HUES48 (cell line): ENCODE data around the gene MACC1.
"Not testable (repeated sequence)": the region's sequence is repeated elsewhere in the genome, so short reads cannot be mapped to it uniquely, and the experiment has no call there.

Experiments
- H3K27ac ChIP-seq: one replicate; pipeline ENCODE4 v1.7.0; 2013; ENCODE audit warnings: low read depth, low read length, inconsistent platforms
- H3K27me3 ChIP-seq: 2 replicates; pipeline ENCODE4 v1.6.1; 2013; ENCODE audit warnings: mild to moderate bottlenecking, low read length; ENCODE audit not compliant: control insufficient read depth, insufficient read depth
- H3K36me3 ChIP-seq: 2 replicates; pipeline ENCODE4 v1.6.1; 2013; ENCODE audit warnings: low read length; ENCODE audit not compliant: control insufficient read depth, insufficient read depth
- H3K4me1 ChIP-seq: 2 replicates; pipeline ENCODE4 v1.6.1; 2013; ENCODE audit warnings: mild to moderate bottlenecking, low read length; ENCODE audit not compliant: control insufficient read depth, insufficient read depth
- H3K4me3 ChIP-seq: 2 replicates; pipeline ENCODE4 v1.5.1; 2013; ENCODE audit warnings: mild to moderate bottlenecking, low read depth, low read length
- H3K9ac ChIP-seq: 2 replicates; pipeline ENCODE4 v1.6.1; 2013; ENCODE audit warnings: mild to moderate bottlenecking, low read depth, low read length, moderate library complexity
- H3K9me3 ChIP-seq: 2 replicates; pipeline ENCODE4 v1.6.1; 2013; ENCODE audit warnings: low read length; ENCODE audit not compliant: control insufficient read depth, insufficient read depth

The MACC1 gene

GRCh38 chr7:20193873-20194272 is 23.3 kb downstream of the MACC1 start:
- peaks cover 10% of the 10 kb centered on the region for H3K4me1 ChIP-seq
- no peaks in the 10 kb centered on the region for H3K27me3 ChIP-seq
- no peak overlapping the region for H3K9ac ChIP-seq
- H3K27ac ChIP-seq: no peak overlapping the region
- H3K9me3 ChIP-seq: no peaks in the 10 kb centered on the region
- no peak overlapping the region for H3K4me3 ChIP-seq
- H3K36me3 ChIP-seq: 0 out of 2 replicates have a peak, but pooled peaks cover 6% of the 10 kb centered on the region

- no peaks in the 10 kb centered on the region for H3K9me3 ChIP-seq
- H3K4me3 ChIP-seq: no peak overlapping the region
- H3K36me3 ChIP-seq: 0 out of 2 replicates have a peak, but pooled peaks cover 6% of the 10 kb centered on the region
- no peak overlapping the region for H3K9ac ChIP-seq
- peaks cover 10% of the 10 kb centered on the region for H3K4me1 ChIP-seq
- H3K27me3 ChIP-seq: no peaks in the 10 kb centered on the region
- no peak overlapping the region for H3K27ac ChIP-seq
Measured at GRCh38 chr7:20193242-20193777, 23.9 kb downstream of the MACC1 start.

- Histone ChIP-seq H3K27me3 (no peaks in the 10 kb centered on the region), H3K9ac (no peak overlapping the region), H3K27ac (no peak overlapping the region), H3K4me3 (no peak overlapping the region), H3K36me3 (0 out of 2 replicates have a peak, but pooled peaks cover 6% of the 10 kb centered on the region), H3K9me3 (no peaks in the 10 kb centered on the region), H3K4me1 (peaks cover 3% of the 10 kb centered on the region; the same call in 1 of the 2 replicates)
Measured at GRCh38 chr7:20191391-20191869, 25.8 kb downstream of the MACC1 start.

GRCh38 chr7:20190560-20191390 is 26.4 kb downstream of the MACC1 start:
- Histone ChIP-seq H3K4me3 (no peak overlapping the region), H3K36me3 (0 out of 2 replicates have a peak, but pooled peaks cover 6% of the 10 kb centered on the region), H3K9me3 (no peaks in the 10 kb centered on the region), H3K4me1 (peaks cover 3% of the 10 kb centered on the region; the same call in 1 of the 2 replicates), H3K27me3 (no peaks in the 10 kb centered on the region), H3K9ac (no peak overlapping the region), H3K27ac (no peak overlapping the region)

- H3K9ac ChIP-seq: no peak overlapping the region
- H3K9me3 ChIP-seq: no peaks in the 10 kb centered on the region
- H3K27me3 ChIP-seq: no peaks in the 10 kb centered on the region
- H3K27ac ChIP-seq: no peak overlapping the region
- 0 out of 2 replicates have a peak, but pooled peaks cover 6% of the 10 kb centered on the region for H3K36me3 ChIP-seq
- peaks cover 3% of the 10 kb centered on the region; the same call in 1 of the 2 replicates for H3K4me1 ChIP-seq
- H3K4me3 ChIP-seq: no peak overlapping the region
Measured at GRCh38 chr7:20189852-20190251, 27.3 kb downstream of the MACC1 start.

- H3K36me3 ChIP-seq: 0 out of 2 replicates have a peak, but pooled peaks cover 6% of the 10 kb centered on the region
- H3K4me3 ChIP-seq: no peak overlapping the region
- no peak overlapping the region for H3K9ac ChIP-seq
- no peak overlapping the region for H3K27ac ChIP-seq
- no peaks in the 10 kb centered on the region for H3K9me3 ChIP-seq
- peaks cover 3% of the 10 kb centered on the region; the same call in 1 of the 2 replicates for H3K4me1 ChIP-seq
- no peaks in the 10 kb centered on the region for H3K27me3 ChIP-seq
Measured at GRCh38 chr7:20188567-20188966, 28.6 kb downstream of the MACC1 start.

GRCh38 chr7:20187850-20188249 is 29.3 kb downstream of the MACC1 start:
- not testable (repeated sequence) for H3K27ac ChIP-seq, H3K9ac ChIP-seq, H3K4me1 ChIP-seq, H3K27me3 ChIP-seq, H3K9me3 ChIP-seq, H3K4me3 ChIP-seq, H3K36me3 ChIP-seq

- H3K9ac ChIP-seq: no peak overlapping the region
- no peaks in the 10 kb centered on the region for H3K36me3 ChIP-seq
- H3K9me3 ChIP-seq: no peaks in the 10 kb centered on the region
- no peaks in the 10 kb centered on the region for H3K27me3 ChIP-seq
- H3K27ac ChIP-seq: no peak overlapping the region
- H3K4me1 ChIP-seq: no peaks in the 10 kb centered on the region
- H3K4me3 ChIP-seq: no peak overlapping the region
Measured at GRCh38 chr7:20185988-20186387, 31.2 kb downstream of the MACC1 start.

GRCh38 chr7:20183086-20183485 is 34.1 kb downstream of the MACC1 start:
- H3K36me3 ChIP-seq: no peaks in the 10 kb centered on the region
- no peaks in the 10 kb centered on the region for H3K4me1 ChIP-seq
- H3K27ac ChIP-seq: no peak overlapping the region
- H3K9ac ChIP-seq: no peak overlapping the region
- no peak overlapping the region for H3K4me3 ChIP-seq
- no peaks in the 10 kb centered on the region for H3K9me3 ChIP-seq
- H3K27me3 ChIP-seq: no peaks in the 10 kb centered on the region

- Histone ChIP-seq H3K27ac (no peak overlapping the region), H3K9me3 (no peaks in the 10 kb centered on the region), H3K4me1 (no peaks in the 10 kb centered on the region), H3K27me3 (no peaks in the 10 kb centered on the region), H3K4me3 (no peak overlapping the region), H3K9ac (no peak overlapping the region), H3K36me3 (no peaks in the 10 kb centered on the region)
Measured at GRCh38 chr7:20176578-20177242, 40.5 kb downstream of the MACC1 start.

GRCh38 chr7:20173828-20174227 is 43.4 kb downstream of the MACC1 start:
- Histone ChIP-seq H3K36me3 (0 out of 2 replicates have a peak, but pooled peaks cover 6% of the 10 kb centered on the region), H3K4me1 (no peaks in the 10 kb centered on the region), H3K9me3 (no peaks in the 10 kb centered on the region), H3K9ac (no peak overlapping the region), H3K27ac (no peak overlapping the region), H3K4me3 (no peak overlapping the region), H3K27me3 (no peaks in the 10 kb centered on the region)
